ENCODE measurements around the gene TBC1D22A. TPM values are rescaled to one million over a fixed set of nuclear protein-coding genes. Genes with fewer than 3 reads are reported as not detected.

The TBC1D22A gene
- total and polyA plus RNA-seq, 2 donors from 2014 or later, result 24.6 to 39.4 TPM

GRCh38 chr22:47130883-47131631, 368.6 kb downstream of the TBC1D22A start:
- H3K36me3 ChIP-seq (ENCODE audit: control insufficient read depth in 2 of 3, insufficient read depth in 3 of 3, low read length in 3 of 3), result no peaks in the 10 kb centered on the region
- no peak overlapping the region for H3K4me3 ChIP-seq (ENCODE audit: low read length in 3 of 3)
- FAIRE-seq, result no peak
- no peak overlapping the region for H3K27ac ChIP-seq (ENCODE audit: low read depth in 2 of 2, low read length in 2 of 2)
- no peak overlapping the region for H3K9ac ChIP-seq (ENCODE audit: low read length in 3 of 3)
- no peaks in the 10 kb centered on the region for H3K4me1 ChIP-seq (ENCODE audit: control insufficient read depth in 2 of 3, insufficient read depth in 2 of 3, low read depth in 1 of 3, low read length in 3 of 3)
- DNase-seq, result peak in 3 of 5 donors; percentile 18 to 39 (median 30)
- H3K9me3 ChIP-seq (ENCODE audit: control insufficient read depth in 2 of 3, insufficient read depth in 1 of 3, low read length in 3 of 3), result no peaks in the 10 kb centered on the region
- H3K27me3 ChIP-seq (ENCODE audit: control insufficient read depth, insufficient read depth, low read length), result no peaks in the 10 kb centered on the region
- intact Hi-C loops (cut with DNase I), result no loop called here
- no peak for TF ChIP-seq CTCF (IDR thresholded peaks at IDR 0.05; ENCODE audit: borderline replicate concordance, extremely low read depth, insufficient read depth)

- FAIRE-seq (no peak), DNase-seq (peak in 1 of 5 donors; percentile 48)
- Histone ChIP-seq H3K9me3 (ENCODE audit: control insufficient read depth in 2 of 3, insufficient read depth in 1 of 3, low read length in 3 of 3) (no peaks in the 10 kb centered on the region), H3K27me3 (ENCODE audit: control insufficient read depth, insufficient read depth, low read length) (no peaks in the 10 kb centered on the region), H3K36me3 (ENCODE audit: control insufficient read depth in 2 of 3, insufficient read depth in 3 of 3, low read length in 3 of 3) (no peaks in the 10 kb centered on the region), H3K4me3 (ENCODE audit: low read length in 3 of 3) (no peak overlapping the region), H3K9ac (ENCODE audit: low read length in 3 of 3) (no peak overlapping the region), H3K27ac (ENCODE audit: low read depth in 2 of 2, low read length in 2 of 2) (no peak overlapping the region), H3K4me1 (ENCODE audit: control insufficient read depth in 2 of 3, insufficient read depth in 2 of 3, low read depth in 1 of 3, low read length in 3 of 3) (no peaks in the 10 kb centered on the region)
- intact Hi-C loops (cut with DNase I), result no loop called here
- no peak for TF ChIP-seq CTCF (IDR thresholded peaks at IDR 0.05; ENCODE audit: borderline replicate concordance, extremely low read depth, insufficient read depth)
Measured at GRCh38 chr22:47131632-47132427, 369.4 kb downstream of the TBC1D22A start.

GRCh38 chr22:47132428-47132825, 370.0 kb downstream of the TBC1D22A start:
- FAIRE-seq, result no peak
- no peaks in the 10 kb centered on the region for H3K36me3 ChIP-seq (ENCODE audit: control insufficient read depth in 2 of 3, insufficient read depth in 3 of 3, low read length in 3 of 3)
- no peak for TF ChIP-seq CTCF (IDR thresholded peaks at IDR 0.05; ENCODE audit: borderline replicate concordance, extremely low read depth, insufficient read depth)

More at GRCh38 chr22:47132428-47132825, 370.0 kb downstream of the TBC1D22A start:
- no peak overlapping the region for H3K27ac ChIP-seq (ENCODE audit: low read depth in 2 of 2, low read length in 2 of 2)
- H3K4me3 ChIP-seq (ENCODE audit: low read length in 3 of 3), result no peak overlapping the region
- no peaks in the 10 kb centered on the region for H3K27me3 ChIP-seq (ENCODE audit: control insufficient read depth, insufficient read depth, low read length)
- no peaks in the 10 kb centered on the region for H3K4me1 ChIP-seq (ENCODE audit: control insufficient read depth in 2 of 3, insufficient read depth in 2 of 3, low read depth in 1 of 3, low read length in 3 of 3)
- DNase-seq, result peak in 1 of 5 donors; percentile 61
- H3K9ac ChIP-seq (ENCODE audit: low read length in 3 of 3), result no peak overlapping the region
- intact Hi-C loops (cut with DNase I), result no loop called here
- H3K9me3 ChIP-seq (ENCODE audit: control insufficient read depth in 2 of 3, insufficient read depth in 1 of 3, low read length in 3 of 3), result no peaks in the 10 kb centered on the region
